NCI-H1417 treated with DMSO at 0.1 percent for 48 hours (cell line): Measurements from ENCODE around the gene MTHFD1.
"Not testable (repeated sequence)": the region's sequence is repeated elsewhere in the genome, so short reads cannot be mapped to it uniquely, and the experiment has no call there.

ENCODE experiments used
- DNase-seq: peaks from one replicate; lab custom pipeline; 2025; lab: John Stamatoyannopoulos, UW

MTHFD1 gene

DNA sequence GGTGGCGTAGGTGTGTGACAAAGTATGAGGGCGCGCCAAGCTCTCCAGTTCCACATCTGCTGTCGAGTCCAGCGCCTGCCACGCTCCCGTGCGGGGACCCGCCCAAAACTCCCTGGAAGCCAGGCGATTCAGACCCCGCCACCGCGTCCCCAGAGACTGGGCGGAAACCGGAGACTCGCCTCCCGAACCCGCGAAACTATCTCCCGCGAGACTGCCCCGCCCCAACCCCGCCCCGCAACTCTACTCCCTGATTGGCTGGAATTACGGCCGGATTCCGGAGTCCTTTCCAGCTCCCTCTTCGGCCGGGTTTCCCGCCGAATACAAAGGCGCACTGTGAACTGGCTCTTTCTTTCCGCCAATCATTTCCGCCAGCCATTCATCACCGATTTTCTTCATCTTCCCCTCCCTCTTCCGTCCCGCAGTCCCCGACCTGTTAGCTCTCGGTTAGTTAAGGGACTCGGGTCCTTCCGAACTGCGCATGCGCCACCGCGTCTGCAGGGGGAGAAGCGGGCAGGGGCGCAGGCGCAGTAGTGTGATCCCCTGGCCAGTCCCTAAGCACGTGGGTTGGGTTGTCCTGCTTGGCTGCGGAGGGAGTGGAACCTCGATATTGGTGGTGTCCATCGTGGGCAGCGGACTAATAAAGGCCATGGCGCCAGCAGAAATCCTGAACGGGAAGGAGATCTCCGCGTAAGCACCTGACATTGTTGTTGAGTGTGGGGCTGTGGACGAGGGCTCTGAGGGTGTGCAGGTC is at the start of gene MTHFD1:
Gene MTHFD1 (plus strand): TSS at position 572 of the 751 bp plus-strand sequence. CDS start 75 bp downstream, at position 647.
- peak; percentile 84 for DNase-seq

DNA sequence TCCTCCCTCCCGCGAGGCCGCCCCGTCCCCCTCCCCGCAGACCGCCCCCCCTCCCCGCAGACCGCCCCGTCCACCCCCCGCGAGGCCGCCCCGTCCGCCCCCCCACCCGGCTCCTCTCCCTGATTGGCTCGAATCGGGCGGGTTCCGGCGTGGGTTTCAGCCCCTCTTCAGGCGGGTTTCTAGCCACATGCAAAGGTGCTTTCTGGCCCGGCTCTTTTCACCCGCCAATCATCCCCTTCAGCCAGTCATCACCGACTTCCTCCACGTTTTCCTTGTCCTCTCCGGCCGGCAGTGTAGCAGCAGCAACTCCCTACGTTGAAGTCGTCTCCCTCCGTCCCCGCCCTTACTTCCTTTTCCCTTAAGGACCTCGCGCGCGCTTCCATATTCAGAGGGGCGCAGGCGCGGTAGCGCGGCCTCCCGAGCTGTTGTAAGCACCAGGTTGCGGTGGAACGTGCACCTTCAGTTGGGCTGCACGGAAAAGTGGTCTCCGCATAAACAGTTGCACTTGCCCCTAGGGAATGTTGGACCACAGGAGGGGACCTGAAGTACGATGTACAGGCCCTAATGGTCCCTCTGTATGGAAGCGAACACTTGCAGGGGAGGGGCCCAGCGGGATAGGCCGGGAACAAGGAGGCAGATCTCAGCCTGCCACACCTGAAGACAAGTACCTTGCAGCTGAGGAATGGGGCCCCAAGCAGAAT is 49.4 kb upstream of the MTHFD1 start:
- peak; percentile 90 for DNase-seq

DNA sequence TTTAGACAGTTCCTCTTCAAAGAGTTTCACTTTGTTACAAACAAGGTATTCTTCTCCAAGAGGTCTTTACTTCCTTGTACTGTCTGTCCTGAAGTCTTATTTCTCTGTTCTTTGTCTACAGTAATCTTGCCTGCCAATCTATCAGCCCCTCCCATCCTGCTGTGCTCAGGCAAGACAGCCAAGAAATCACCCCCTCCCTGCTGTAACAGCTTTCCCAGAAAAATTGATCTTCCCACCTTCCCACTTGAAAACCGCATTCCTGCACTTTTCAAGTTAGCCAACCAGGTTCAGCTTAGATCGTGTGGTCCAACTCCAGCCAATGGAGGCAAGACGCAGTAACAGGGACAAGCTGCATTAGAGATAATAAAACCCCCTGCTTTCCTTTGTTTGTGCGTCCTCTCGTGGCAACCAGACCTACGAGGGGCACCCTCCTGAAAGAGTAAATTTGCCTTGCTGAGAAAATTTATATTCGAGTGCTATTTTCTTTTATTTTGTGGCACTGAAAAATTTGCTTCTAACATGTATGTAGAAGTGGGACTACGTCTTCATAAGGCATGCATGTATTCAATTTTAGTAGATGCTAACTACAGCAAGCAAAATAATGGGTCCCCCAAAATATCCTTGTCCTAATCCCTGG is 47.5 kb upstream of the MTHFD1 start:
- no peak for DNase-seq

DNA sequence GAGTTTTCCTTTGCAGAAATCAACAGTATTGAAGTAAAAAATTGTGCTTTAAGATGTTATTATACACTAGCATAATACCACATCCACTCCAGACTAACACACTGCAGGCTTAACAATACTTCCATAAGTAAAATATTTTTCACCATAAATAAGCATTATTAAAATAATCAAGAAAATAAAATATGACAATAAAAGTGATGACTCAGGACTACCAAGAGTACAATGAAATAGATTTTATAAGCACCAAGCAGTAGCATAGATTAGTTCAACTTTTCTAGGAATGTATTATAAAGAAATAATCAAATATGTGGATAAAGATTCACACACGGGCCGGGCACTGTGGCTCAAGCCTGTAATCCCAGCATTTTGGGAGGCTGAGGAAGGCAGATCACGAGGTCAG is 40.4 kb upstream of the MTHFD1 start:
- no peak for DNase-seq

- DNase-seq, result no peak
These were observed 38.2 kb upstream of the MTHFD1 start for GRCh38 chr14:64349741-64350490.

- DNase-seq, result no peak
These were observed 24.8 kb upstream of the MTHFD1 start for GRCh38 chr14:64363265-64363846.

DNA sequence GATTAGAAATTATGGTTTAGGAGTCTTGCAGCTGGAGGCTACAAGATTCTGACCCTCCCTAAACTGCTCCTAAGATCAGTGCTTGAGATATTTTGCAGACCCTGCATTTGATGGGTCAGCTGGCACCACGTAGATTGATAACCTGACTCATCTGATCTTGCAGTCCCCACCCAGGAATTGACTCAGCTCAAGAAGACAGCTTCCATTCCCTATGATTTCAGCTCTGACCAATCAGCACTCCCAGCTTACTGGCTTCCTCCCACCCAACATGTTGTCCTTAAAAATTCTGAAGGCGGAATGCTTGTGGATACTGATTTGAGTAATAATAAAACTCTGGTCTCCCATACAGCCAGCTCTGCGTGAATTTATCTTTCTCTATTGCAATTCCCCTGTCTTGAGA is 23.2 kb upstream of the MTHFD1 start:
- no peak for DNase-seq

DNA sequence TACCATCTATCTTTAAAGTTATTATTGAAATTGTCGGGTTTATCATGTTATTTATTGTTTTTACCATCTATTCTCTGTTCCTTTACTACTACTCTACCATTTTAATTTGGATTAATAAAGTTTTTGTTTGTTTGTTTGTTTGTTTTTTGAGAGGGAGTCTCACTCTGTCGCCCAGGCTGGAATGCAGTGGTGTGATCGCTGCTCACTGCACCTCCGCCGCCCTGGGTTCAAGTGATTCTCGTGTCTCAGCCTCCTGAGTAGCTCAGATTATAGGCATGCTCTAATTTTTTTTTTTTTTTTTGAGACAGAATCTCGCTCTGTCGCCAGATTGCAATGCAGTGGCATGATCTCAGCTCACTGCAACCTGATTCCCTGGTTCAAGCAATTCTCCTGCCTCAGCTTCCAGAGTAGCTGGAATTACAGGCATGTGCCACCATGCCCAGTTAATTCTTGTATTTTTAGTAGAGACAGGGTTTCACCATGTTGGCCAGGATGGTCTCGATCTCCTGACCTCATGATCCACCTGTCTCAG is 22.7 kb upstream of the MTHFD1 start:
- DNase-seq, result not testable (repeated sequence)

- no peak for DNase-seq
These were observed 19.0 kb upstream of the MTHFD1 start for GRCh38 chr14:64369201-64369600.

- DNase-seq, result no peak
These were observed 846 bp upstream of the MTHFD1 start for GRCh38 chr14:64387232-64387781.

- no peak for DNase-seq
These were observed 556 bp downstream of the MTHFD1 start for GRCh38 chr14:64388533-64389285.

DNA sequence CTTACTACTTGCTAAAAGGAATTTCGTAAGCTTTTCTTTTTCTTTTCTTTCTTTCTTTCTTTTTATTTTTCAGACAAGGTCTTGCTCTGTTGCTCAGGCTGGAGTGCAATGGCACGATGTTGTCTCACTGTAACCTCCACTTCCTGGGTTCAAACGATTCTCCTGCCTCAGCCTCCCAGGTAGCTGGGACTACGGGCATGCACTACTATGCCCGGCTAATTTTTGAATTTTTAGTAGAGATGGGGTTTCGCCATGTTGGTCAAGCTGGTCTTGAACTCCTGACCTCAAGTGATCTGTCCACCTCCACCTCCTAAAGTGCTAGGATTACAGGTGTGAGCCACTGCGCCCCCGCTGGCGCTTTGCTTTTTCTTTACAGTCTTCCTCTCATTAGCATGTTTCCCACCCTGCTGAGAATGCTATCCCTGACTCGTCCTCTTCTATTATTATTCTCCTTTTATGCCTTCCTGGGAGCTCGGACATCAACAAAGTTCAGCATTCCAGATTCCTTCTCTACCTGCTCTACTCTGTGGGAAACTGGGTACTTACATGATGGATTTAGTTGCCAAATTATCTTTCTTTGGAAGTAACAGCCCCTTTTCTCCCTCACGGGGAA is 3.1 kb downstream of the MTHFD1 start:
- no peak for DNase-seq

DNA sequence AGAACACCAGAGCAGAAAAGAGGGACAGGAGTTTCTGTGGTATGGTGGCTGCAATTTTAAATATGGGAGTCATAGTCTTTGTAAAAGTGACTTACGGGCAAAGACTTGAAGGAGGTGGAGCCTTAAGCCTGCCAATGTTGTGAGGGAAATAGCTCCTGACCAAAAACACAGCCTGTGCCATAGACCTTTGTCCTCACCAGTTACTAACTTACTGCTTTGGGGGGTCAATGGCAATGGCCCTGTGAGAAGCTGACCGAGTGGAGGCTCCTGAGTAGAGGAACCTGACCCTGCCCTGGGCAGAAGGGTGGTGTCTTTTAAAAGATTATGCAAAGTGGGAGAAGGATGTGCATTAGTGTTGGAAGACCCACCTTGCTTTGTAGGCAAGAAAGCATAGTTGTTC is 3.8 kb downstream of the MTHFD1 start:
- DNase-seq, result no peak

- DNase-seq, result not testable (repeated sequence)
These were observed 5.1 kb downstream of the MTHFD1 start for GRCh38 chr14:64393189-64393726.

- no peak for DNase-seq
These were observed 6.3 kb downstream of the MTHFD1 start for GRCh38 chr14:64394423-64394822.

GRCh38 chr14:64394977-64395633 is 7.0 kb downstream of the MTHFD1 start:
- DNase-seq, result no peak

GRCh38 chr14:64400829-64401459 is 12.8 kb downstream of the MTHFD1 start:
- DNase-seq, result no peak

- DNase-seq, result no peak
These were observed 13.8 kb downstream of the MTHFD1 start for GRCh38 chr14:64401949-64402348.

GRCh38 chr14:64405295-64405694 is 17.1 kb downstream of the MTHFD1 start:
- no peak for DNase-seq
